ENCODE measurements around the gene DAAM2.
A peak's percentile ranks its signal among the peaks of the same experiment; 100 is the strongest.

Gene DAAM2

GRCh38 chr6:39903656-39904055, 111.5 kb downstream of the DAAM2 start:
- no peak overlapping the region for H3K4me3 ChIP-seq (ENCODE audit: low read length, poor library complexity, severe bottlenecking)
- no peaks in the 10 kb centered on the region for H3F3A ChIP-seq (ENCODE audit: low read depth)
- no peaks in the 10 kb centered on the region for H4K20me1 ChIP-seq (ENCODE audit: insufficient read depth, low read length, poor library complexity, severe bottlenecking)
- H3K36me3 ChIP-seq (ENCODE audit: insufficient read depth, low read length): no peaks in the 10 kb centered on the region
- TF ChIP-seq CTCF (conservative IDR thresholded peaks at IDR 0.05; ENCODE audit: low read length) (no peak), EZH2phosphoT487 (IDR thresholded peaks at IDR 0.05; ENCODE audit: borderline replicate concordance) (no peak)
- H3K9me3 ChIP-seq (ENCODE audit: insufficient read depth, low read depth, low read length): no peaks in the 10 kb centered on the region
- no peaks in the 10 kb centered on the region for H3K27me3 ChIP-seq (ENCODE audit: insufficient read depth, low read length, poor library complexity, severe bottlenecking)
- no peaks in the 10 kb centered on the region for H3K79me2 ChIP-seq (ENCODE audit: insufficient read depth, low read length)
- no peaks in the 10 kb centered on the region for H3K4me1 ChIP-seq (ENCODE audit: insufficient read depth, low read length, poor library complexity, severe bottlenecking)
- H2AFZ ChIP-seq (ENCODE audit: low read length): no peak overlapping the region
- no peak overlapping the region for H3K9ac ChIP-seq (ENCODE audit: low read depth, low read length, poor library complexity, severe bottlenecking)
- no peak overlapping the region for H3K4me2 ChIP-seq (ENCODE audit: low read depth, low read length, poor library complexity, severe bottlenecking)
- no peaks in the 10 kb centered on the region for H3K9me2 ChIP-seq (replicated peaks; ENCODE audit: low read depth, low read length)

GRCh38 chr6:39904946-39905639, 112.9 kb downstream of the DAAM2 start:
- no peak overlapping the region for H3K9ac ChIP-seq (ENCODE audit: low read depth, low read length, poor library complexity, severe bottlenecking)
- H3K4me2 ChIP-seq (ENCODE audit: low read depth, low read length, poor library complexity, severe bottlenecking): no peak overlapping the region
- H3K4me3 ChIP-seq (ENCODE audit: low read length, poor library complexity, severe bottlenecking): no peak overlapping the region
- H3K9me2 ChIP-seq (replicated peaks; ENCODE audit: low read depth, low read length): no peaks in the 10 kb centered on the region
- no peak overlapping the region for H2AFZ ChIP-seq (ENCODE audit: low read length)
- no peaks in the 10 kb centered on the region for H4K20me1 ChIP-seq (ENCODE audit: insufficient read depth, low read length, poor library complexity, severe bottlenecking)
- no peaks in the 10 kb centered on the region for H3F3A ChIP-seq (ENCODE audit: low read depth)
- H3K4me1 ChIP-seq (ENCODE audit: insufficient read depth, low read length, poor library complexity, severe bottlenecking): no peaks in the 10 kb centered on the region
- no peaks in the 10 kb centered on the region for H3K27me3 ChIP-seq (ENCODE audit: insufficient read depth, low read length, poor library complexity, severe bottlenecking)
- H3K9me3 ChIP-seq (ENCODE audit: insufficient read depth, low read depth, low read length): no peaks in the 10 kb centered on the region
- no peaks in the 10 kb centered on the region for H3K36me3 ChIP-seq (ENCODE audit: insufficient read depth, low read length)
- peak; percentile 22 for TF ChIP-seq CTCF (conservative IDR thresholded peaks at IDR 0.05; ENCODE audit: low read length)
- no peak for TF ChIP-seq EZH2phosphoT487 (IDR thresholded peaks at IDR 0.05; ENCODE audit: borderline replicate concordance)
- H3K79me2 ChIP-seq (ENCODE audit: insufficient read depth, low read length): no peaks in the 10 kb centered on the region

- no peaks in the 10 kb centered on the region for H3K9me3 ChIP-seq (ENCODE audit: insufficient read depth, low read depth, low read length)
- TF ChIP-seq CTCF (conservative IDR thresholded peaks at IDR 0.05; ENCODE audit: low read length) (no peak), EZH2phosphoT487 (IDR thresholded peaks at IDR 0.05; ENCODE audit: borderline replicate concordance) (no peak)
- no peak overlapping the region for H3K4me2 ChIP-seq (ENCODE audit: low read depth, low read length, poor library complexity, severe bottlenecking)
- H2AFZ ChIP-seq (ENCODE audit: low read length): no peak overlapping the region
- H3K27me3 ChIP-seq (ENCODE audit: insufficient read depth, low read length, poor library complexity, severe bottlenecking): no peaks in the 10 kb centered on the region
- no peaks in the 10 kb centered on the region for H3K36me3 ChIP-seq (ENCODE audit: insufficient read depth, low read length)
- H3K9me2 ChIP-seq (replicated peaks; ENCODE audit: low read depth, low read length): no peaks in the 10 kb centered on the region
- H3K4me1 ChIP-seq (ENCODE audit: insufficient read depth, low read length, poor library complexity, severe bottlenecking): no peaks in the 10 kb centered on the region
- H3K4me3 ChIP-seq (ENCODE audit: low read length, poor library complexity, severe bottlenecking): no peak overlapping the region
- no peak overlapping the region for H3K9ac ChIP-seq (ENCODE audit: low read depth, low read length, poor library complexity, severe bottlenecking)
- no peaks in the 10 kb centered on the region for H3K79me2 ChIP-seq (ENCODE audit: insufficient read depth, low read length)
- no peaks in the 10 kb centered on the region for H3F3A ChIP-seq (ENCODE audit: low read depth)
- no peaks in the 10 kb centered on the region for H4K20me1 ChIP-seq (ENCODE audit: insufficient read depth, low read length, poor library complexity, severe bottlenecking)
These were observed 113.4 kb downstream of the DAAM2 start for GRCh38 chr6:39905640-39905975.

Measured in Loucy (cell line).